HepG2 (cell line): Measurements from ENCODE around the gene ATG9A.

Experiments used
- FOXJ3 ChIP-seq: sonication (generic); formaldehyde crosslinking; IDR thresholded peaks from 2 replicates; pipeline ENCODE4 v1.4.0; 2020; ENCODE audit warnings: missing genetic modification reagents, mild to moderate bottlenecking, borderline replicate concordance
- SETDB1 ChIP-seq: sonication (generic); formaldehyde crosslinking; IDR thresholded peaks from 2 replicates; pipeline ENCODE4 v1.5.1; 2020; ENCODE audit warnings: missing genetic modification reagents, mild to moderate bottlenecking, borderline replicate concordance

DNA sequence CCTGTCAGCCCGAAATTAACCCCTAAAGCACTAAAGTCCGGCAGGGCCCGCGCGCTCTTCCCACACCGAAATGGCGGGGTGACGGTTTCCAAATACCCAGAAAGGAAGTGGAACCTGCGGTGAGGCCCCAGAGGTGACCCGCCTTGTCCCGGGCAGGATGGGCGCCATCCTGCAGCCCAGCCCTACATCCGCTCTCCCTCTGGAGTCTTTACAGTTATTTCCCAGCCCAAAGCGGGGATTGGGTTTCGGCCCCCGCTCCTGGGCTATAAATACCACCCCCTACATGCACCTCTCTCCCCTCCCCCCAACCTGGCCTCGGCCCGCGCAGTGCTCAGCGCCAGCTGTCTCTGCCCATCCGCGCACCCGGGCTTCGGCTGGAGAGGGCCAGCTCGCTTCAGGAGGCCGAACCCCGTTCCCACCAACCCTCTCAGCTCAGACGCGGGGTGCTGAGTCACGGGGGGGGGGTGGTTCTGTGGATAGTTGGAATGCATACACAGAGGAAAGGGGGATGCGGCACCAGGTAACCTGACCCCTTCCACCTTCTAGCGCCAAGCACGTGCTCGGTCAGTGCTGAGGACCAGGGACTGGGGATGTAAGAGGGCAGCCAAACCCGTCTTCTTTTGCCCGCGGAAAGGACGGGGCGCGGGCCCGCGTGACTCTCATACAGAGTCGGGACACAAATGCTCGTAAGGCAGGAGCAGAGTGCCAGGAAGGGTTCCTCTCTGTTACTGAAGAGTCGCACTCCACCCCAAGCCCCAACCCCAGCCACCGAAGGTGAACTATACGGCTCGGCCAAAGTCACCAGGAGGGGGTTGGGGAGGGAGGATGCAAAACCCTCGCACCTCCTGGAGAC, 23.7 kb upstream of the ATG9A start, which contains the start of gene TUBA4B:
- no peak for TF ChIP-seq SETDB1
- no peak for TF ChIP-seq FOXJ3 (CRISPR knock-in tag)
